Hepatocyte (in vitro differentiated cells): Measurements from ENCODE around the gene ASB1.

ENCODE experiments used
- CTCF ChIP-seq: fragments of 200-600 bp; sonication (generic); IDR thresholded peaks from 2 replicates; pipeline ENCODE4 v1.5.1; 2016; ENCODE audit warnings: antibody characterized with exemption, mild to moderate bottlenecking; ENCODE audit not compliant: poor library complexity
- EZH2 ChIP-seq: fragments of 200-600 bp; sonication (generic); IDR thresholded peaks from 2 replicates; pipeline ENCODE4 v1.6.1; 2016; ENCODE audit warnings: antibody characterized with exemption, mild to moderate bottlenecking, borderline replicate concordance

DNA sequence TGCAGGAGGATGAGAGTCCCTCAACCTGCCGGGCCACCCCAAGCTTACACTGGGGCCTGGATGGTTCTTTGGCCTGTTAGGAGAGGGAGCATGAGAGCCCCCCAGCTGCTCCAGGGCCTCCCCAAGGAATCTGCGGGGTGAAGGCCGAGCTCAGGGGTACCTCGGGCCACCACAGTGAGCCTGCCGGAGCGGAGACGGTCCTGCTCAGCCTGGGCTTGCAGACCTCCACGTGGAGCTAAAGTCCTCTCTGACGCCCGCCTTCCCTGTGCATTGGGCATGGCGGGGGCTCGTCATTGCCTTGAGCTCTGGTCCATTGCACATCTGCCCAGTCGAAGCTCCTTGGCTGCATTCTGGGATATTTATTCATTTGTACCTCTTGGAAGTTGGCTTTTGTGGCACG, 62.7 kb downstream of the ASB1 start:
- TF ChIP-seq CTCF (no peak), EZH2 (no peak)
